Measurements from ENCODE around the gene C7orf57. TPM values are rescaled to one million over a fixed set of nuclear protein-coding genes. Genes with fewer than 3 reads are reported as not detected.

The C7orf57 gene
- total RNA-seq = not detected in 2 replicates

DNA sequence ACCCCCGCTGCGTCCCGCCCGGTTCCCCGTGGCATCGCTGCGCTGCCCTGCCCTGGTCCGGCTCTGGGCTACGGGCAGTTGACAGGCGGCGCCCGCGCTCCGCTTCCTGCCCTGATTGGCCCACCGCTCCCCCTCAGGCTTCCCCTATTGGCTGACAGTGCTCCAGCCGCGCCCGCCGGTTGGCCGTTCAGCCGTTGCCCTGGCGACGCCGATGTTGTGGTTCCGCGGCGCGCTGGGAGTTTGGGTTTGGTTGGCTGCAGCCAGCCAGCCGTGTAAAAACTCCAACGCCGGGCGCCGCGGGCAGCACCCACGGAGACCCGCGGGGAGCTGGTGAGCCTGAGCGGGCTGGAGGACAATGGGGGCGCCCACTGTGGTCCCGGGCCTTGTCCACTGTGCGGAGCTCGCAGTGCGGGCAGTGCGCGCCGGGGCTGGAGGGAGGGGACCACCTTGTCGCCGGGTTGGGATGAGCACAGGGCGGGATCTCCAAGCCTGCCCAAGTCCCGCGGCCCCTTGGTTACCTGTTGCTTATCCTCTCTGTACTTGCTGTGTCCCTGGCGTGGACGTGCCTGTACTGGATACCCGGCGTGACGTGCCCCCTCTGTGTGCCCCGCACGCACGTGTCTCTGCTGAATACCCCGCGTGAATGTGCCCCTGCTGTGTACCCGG lies at the start of gene C7orf57:
Gene C7orf57, plus strand, starts transcription at position 243 of the 666 bp plus-strand sequence. CDS start 766 bp downstream, outside the sequence.

DNA sequence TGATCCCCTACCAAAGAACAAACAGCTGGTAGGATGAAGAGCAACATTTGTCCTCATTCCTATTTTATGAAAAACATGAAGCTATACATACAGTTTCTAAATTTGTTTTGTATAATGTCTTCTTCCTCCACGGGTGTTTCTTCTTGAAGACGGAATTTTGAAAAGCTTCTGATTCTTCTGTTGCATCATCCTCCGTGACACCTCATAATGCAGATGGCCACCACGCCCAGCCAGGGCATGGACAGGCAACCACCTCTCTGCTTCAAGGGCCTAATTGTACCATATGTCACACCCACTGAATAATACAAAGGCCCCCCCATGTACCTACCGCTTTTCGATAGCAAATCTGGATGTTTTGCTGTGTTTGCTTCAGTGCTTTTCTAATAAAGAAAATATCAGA lies 6.4 kb upstream of the C7orf57 start, which contains the start of gene SUN3:
Gene SUN3, minus strand, starts transcription at position 170 of the 400 bp plus-strand sequence. Its CDS starts 169 bp downstream, at position 1.

DNA sequence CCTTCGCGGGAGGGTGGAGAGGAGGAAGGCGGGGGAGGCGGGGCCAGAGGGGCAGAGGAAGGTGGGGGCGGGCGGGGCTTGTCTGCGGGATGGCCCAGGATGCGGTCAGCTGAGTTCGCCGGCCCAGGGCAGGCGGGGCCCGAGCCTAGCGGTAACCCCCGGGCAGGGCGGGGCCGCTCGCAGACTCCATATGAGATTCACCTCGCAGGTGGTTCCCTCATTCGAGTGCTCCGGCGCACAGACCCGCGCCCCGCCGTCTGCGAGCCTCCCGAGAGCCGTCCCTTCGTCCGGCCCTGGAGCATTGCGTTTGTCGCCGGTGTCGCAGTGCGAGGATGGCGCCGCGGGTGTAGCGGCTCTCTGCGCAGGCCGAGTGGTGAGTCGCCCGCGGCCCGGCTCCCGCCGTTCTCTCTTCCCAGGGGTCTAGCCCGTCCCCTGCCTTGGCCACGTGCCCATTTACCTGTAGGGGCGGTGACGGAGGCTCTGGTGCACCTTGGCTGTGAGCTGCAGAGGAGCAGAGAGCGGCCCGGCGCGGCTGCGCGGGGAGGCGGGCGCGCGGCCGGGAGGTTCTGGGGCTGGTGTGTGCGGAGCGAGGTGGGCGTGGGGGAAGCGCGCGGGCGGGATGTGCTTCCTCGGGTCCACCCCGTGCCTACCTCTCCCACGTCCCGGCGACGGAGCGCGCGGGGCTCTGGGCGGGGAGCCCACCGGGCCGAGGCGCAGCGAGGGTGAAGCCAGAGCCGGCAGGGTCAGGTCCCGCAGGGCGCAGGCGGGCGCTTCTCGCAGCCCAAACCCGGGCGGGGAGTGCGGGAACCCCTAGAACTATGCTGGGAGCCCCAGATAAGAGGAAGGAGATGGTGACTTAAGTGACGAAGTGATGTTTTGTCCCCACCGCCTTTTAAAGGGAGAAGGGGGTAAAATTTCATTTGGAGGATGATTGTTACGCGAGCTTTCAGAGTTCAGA lies 54.0 kb downstream of the C7orf57 start, which contains the start of gene UPP1:
Gene UPP1, plus strand, starts transcription at position 220 of the 958 bp plus-strand sequence. CDS start 5,519 bp downstream, outside the sequence.

Other genes starting within 250 kb of the C7orf57 start
- gene PKD1L1, start 87.1 kb upstream of the C7orf57 start, total RNA-seq = under 0.01 TPM in 2 replicates
- gene HUS1, start 55.9 kb upstream of the C7orf57 start, total RNA-seq = 19.9 and 24.1 TPM in 2 replicates
- gene SUN3, start 6.4 kb upstream of the C7orf57 start, total RNA-seq = not detected in 2 replicates
- 8.4 and 8.9 TPM in 2 replicates for gene UPP1, start 53.7 kb downstream of the C7orf57 start, total RNA-seq
- under 0.01 and 0.09 TPM in 2 replicates for gene ABCA13, start 135.9 kb downstream of the C7orf57 start, total RNA-seq

All from smooth muscle cell of the umbilical artery (primary cell).